Measurements from ENCODE around the gene ABCC1.

ABCC1 gene

GRCh38 chr16:15949210-15950160 lies at the start of gene ABCC1:
Gene ABCC1 (plus strand): TSS chr16:15949616. CDS start chr16:15949752, 136 bp downstream.
- peak within 1 kb of the TSS; percentile 89 to 96 (median 94) for H3K27ac ChIP-seq
- no peak for TF ChIP-seq Cebpa-rat (IDR thresholded peaks at IDR 0.05)
- H3K4me3 ChIP-seq = peak within 1 kb of the TSS; percentile 86 to 100 (median 98)
- peaks cover 38 to 53% (median 44%) of the 10 kb centered on the region in 10 experiments for H3K4me1 ChIP-seq
- no peaks in the 10 kb centered on the region for H3K9me3 ChIP-seq (replicated peaks in 1 of 11)
- no peaks in the 10 kb centered on the region for H3K27me3 ChIP-seq
- peak within 1 kb of the TSS; percentile 87 to 99 (median 96) for H3K9ac ChIP-seq
- peaks cover 23 to 40% (median 35%) of the 10 kb centered on the region in 11 experiments; a peak in 20 of 22 replicates for H4K20me1 ChIP-seq
- peak within 1 kb of the TSS; percentile 90 to 99 (median 95) for H3K4me2 ChIP-seq
- H3K36me3 ChIP-seq = peaks cover 0 to 6% (median 0%) of the 10 kb centered on the region in 11 experiments; a peak in 3 of 22 replicates

GRCh38 chr16:15900357-15900756 lies 49.1 kb upstream of the ABCC1 start:
- Histone ChIP-seq H3K4me1 (peaks cover 18 to 34% (median 27%) of the 10 kb centered on the region in 10 experiments), H3K9me3 (replicated peaks in 1 of 11) (no peaks in the 10 kb centered on the region), H4K20me1 (no peaks in the 10 kb centered on the region), H3K4me3 (no peak overlapping the region), H3K27me3 (no peaks in the 10 kb centered on the region), H3K9ac (no peak overlapping the region), H3K4me2 (no peak overlapping the region), H3K36me3 (no peaks in the 10 kb centered on the region), H3K27ac (no peak overlapping the region)
- TF ChIP-seq Cebpa-rat (IDR thresholded peaks at IDR 0.05) = no peak

DNA sequence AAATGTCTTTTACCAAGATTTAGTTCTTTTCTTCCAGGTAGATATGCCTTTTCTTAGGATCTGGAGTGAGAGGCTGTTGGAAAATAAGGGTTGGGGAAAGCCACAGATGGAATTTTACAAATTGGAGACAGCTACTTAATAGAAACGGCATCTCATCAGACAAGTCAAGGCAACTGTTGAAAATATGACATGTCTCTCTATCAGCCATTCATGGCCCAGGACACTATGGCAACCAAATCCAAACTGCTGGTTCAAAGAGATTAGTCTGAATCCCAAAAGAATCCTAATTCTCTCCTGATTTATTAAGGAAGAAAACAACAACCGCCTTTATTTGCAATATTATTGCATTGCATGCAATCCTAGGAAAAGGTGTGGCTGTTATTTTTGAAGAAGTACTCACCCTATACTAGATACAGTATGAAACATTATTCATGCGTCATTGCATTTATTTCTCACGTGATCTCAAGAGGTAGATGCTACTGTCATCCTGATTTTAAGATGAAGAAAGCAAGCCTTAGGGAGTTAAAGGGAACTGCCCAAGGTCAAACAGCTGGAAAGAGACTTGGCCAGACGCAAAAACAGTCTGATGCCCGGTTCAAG lies 48.4 kb upstream of the ABCC1 start:
- H4K20me1 ChIP-seq = no peaks in the 10 kb centered on the region
- H3K4me2 ChIP-seq = no peak overlapping the region
- no peak overlapping the region for H3K9ac ChIP-seq
- H3K27ac ChIP-seq = no peak overlapping the region
- no peak overlapping the region for H3K4me3 ChIP-seq
- H3K27me3 ChIP-seq = no peaks in the 10 kb centered on the region
- TF ChIP-seq Cebpa-rat (IDR thresholded peaks at IDR 0.05) = no peak
- peaks cover 18 to 34% (median 27%) of the 10 kb centered on the region in 10 experiments for H3K4me1 ChIP-seq
- H3K36me3 ChIP-seq = no peaks in the 10 kb centered on the region
- H3K9me3 ChIP-seq (replicated peaks in 1 of 11) = peaks cover 0 to 1% (median 0%) of the 10 kb centered on the region in 11 experiments; a peak in 1 of 22 replicates

GRCh38 chr16:15903960-15904359 lies 45.5 kb upstream of the ABCC1 start:
- H3K27me3 ChIP-seq = no peaks in the 10 kb centered on the region
- H3K9me3 ChIP-seq (replicated peaks in 1 of 11) = peaks cover 0 to 11% (median 6%) of the 10 kb centered on the region in 11 experiments; a peak in 7 of 22 replicates
- TF ChIP-seq Cebpa-rat (IDR thresholded peaks at IDR 0.05) = no peak
- no peak overlapping the region for H3K27ac ChIP-seq
- no peaks in the 10 kb centered on the region for H4K20me1 ChIP-seq
- H3K4me2 ChIP-seq = no peak overlapping the region
- H3K9ac ChIP-seq = no peak overlapping the region
- H3K4me3 ChIP-seq = no peak overlapping the region
- H3K4me1 ChIP-seq = peaks cover 8 to 11% (median 10%) of the 10 kb centered on the region in 10 experiments
- no peaks in the 10 kb centered on the region for H3K36me3 ChIP-seq

GRCh38 chr16:15906439-15906838 lies 43.0 kb upstream of the ABCC1 start:
- no peak overlapping the region for H3K9ac ChIP-seq
- H3K4me2 ChIP-seq = no peak overlapping the region
- no peaks in the 10 kb centered on the region for H3K4me1 ChIP-seq
- no peak for TF ChIP-seq Cebpa-rat (IDR thresholded peaks at IDR 0.05)
- H3K27me3 ChIP-seq = no peaks in the 10 kb centered on the region
- no peaks in the 10 kb centered on the region for H4K20me1 ChIP-seq
- H3K36me3 ChIP-seq = no peaks in the 10 kb centered on the region
- no peak overlapping the region for H3K27ac ChIP-seq
- H3K4me3 ChIP-seq = no peak overlapping the region
- peaks cover 0 to 11% (median 6%) of the 10 kb centered on the region in 11 experiments; a peak in 7 of 22 replicates for H3K9me3 ChIP-seq (replicated peaks in 1 of 11)

GRCh38 chr16:15907863-15908478 lies 41.4 kb upstream of the ABCC1 start:
- Histone ChIP-seq H3K27me3 (no peaks in the 10 kb centered on the region), H3K4me3 (no peak overlapping the region), H3K36me3 (no peaks in the 10 kb centered on the region), H4K20me1 (no peaks in the 10 kb centered on the region), H3K27ac (no peak overlapping the region), H3K9me3 (replicated peaks in 1 of 11) (peaks cover 0 to 11% (median 6%) of the 10 kb centered on the region in 11 experiments; a peak in 7 of 22 replicates), H3K9ac (no peak overlapping the region), H3K4me1 (peaks cover 7 to 10% (median 8%) of the 10 kb centered on the region in 10 experiments; a peak in 17 of 20 replicates), H3K4me2 (no peak overlapping the region)
- TF ChIP-seq Cebpa-rat (IDR thresholded peaks at IDR 0.05) = no peak

GRCh38 chr16:15911198-15911597 lies 38.2 kb upstream of the ABCC1 start:
- TF ChIP-seq Cebpa-rat (IDR thresholded peaks at IDR 0.05) = no peak
- Histone ChIP-seq H3K4me1 (peaks cover 7 to 12% (median 10%) of the 10 kb centered on the region in 10 experiments; a peak in 17 of 20 replicates), H3K9me3 (replicated peaks in 1 of 11) (peaks cover 6 to 26% (median 18%) of the 10 kb centered on the region in 11 experiments; a peak in 21 of 22 replicates), H3K9ac (no peak overlapping the region), H3K4me3 (no peak overlapping the region), H3K4me2 (no peak overlapping the region), H3K27ac (no peak overlapping the region), H3K27me3 (no peaks in the 10 kb centered on the region), H3K36me3 (no peaks in the 10 kb centered on the region), H4K20me1 (no peaks in the 10 kb centered on the region)

DNA sequence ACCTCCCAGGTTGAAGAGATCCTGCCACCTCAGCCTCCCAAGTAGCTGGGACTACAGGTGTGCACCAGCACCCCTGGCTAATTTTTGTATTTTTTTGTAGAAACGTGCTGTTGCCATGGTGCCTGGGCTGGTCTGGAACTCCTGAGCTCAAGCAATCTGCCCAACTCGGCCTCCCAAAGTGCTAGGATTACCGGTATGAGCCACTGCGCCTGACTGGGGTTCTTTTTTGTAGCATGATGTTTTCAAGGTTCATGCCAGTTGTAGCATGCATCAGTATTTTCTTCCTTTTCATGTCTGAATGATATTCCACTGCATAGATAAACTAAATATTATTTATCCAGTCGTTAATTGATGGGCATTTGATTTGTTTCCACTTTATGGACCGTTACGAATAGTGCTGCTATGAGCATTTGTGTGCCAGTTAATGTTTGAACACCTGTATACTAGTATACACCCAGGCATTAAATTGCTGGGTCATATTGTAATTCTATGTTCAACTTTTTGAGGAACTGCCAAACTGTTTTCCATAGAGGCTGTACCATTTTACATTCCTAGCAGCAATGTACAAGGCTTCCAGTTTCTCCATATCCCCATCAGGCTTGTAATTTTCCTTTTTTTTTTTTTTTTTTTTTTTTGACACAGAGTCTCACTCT lies 36.2 kb upstream of the ABCC1 start:
- Histone ChIP-seq H3K27me3 (no peaks in the 10 kb centered on the region), H3K9ac (0 out of 22 replicates have a peak overlapping the region, but pooled peaks of 1 of the 11 experiments have one; percentile 12), H3K4me2 (peak overlapping the region; percentile 11 to 63 (median 30); a peak in 13 of 22 replicates), H3K9me3 (replicated peaks in 1 of 11) (peaks cover 4 to 34% (median 27%) of the 10 kb centered on the region in 11 experiments), H3K36me3 (no peaks in the 10 kb centered on the region), H3K4me3 (no peak overlapping the region), H4K20me1 (no peaks in the 10 kb centered on the region), H3K27ac (peak overlapping the region in 4 of 11 experiments; percentile 14 to 53 (median 50); a peak in 4 of 22 replicates), H3K4me1 (peaks cover 7 to 12% (median 10%) of the 10 kb centered on the region in 10 experiments; a peak in 17 of 20 replicates)
- TF ChIP-seq Cebpa-rat (IDR thresholded peaks at IDR 0.05) = no peak

Data from BLaER1 treated with 17β-estradiol and CSF1 and Interleukin-3, amounts not matched to agents 10 nM and 100 nM (cell line).